Stomach (tissue), 9 donors: ENCODE results near the gene LIG1. TPM values are rescaled to one million over a fixed set of nuclear protein-coding genes. Genes with fewer than 3 reads are reported as not detected.

Experiments used
- DNase-seq, 2 donors: peaks; one replicate each; pipeline versions ENCODE4 v3.0.0 to v3.0.0-alpha.2; 2013 to 2019
- H3K27ac ChIP-seq, 5 donors: fragments of 200-600 bp in 4 of 5; sonication (generic) in 4 of 5; one replicate each; pipeline ENCODE4 v1.5.1; 2013 to 2019; ENCODE audit warnings: mild to moderate bottlenecking in 1 of 5, moderate library complexity in 1 of 5
- H3K27me3 ChIP-seq, 3 donors: fragments of 200-600 bp; sonication (generic); one replicate each; pipeline ENCODE4 v1.5.1; 2017 to 2019; ENCODE audit warnings: mixed run types in 1 of 3
- H3K36me3 ChIP-seq, 4 donors: fragments of 200-600 bp; sonication (generic); 1 replicate in 3 of 4; 2 replicates in 1 of 4; pipeline ENCODE4 v1.5.1; 2016 to 2019
- H3K4me1 ChIP-seq, 4 donors: fragments of 200-600 bp; sonication (generic); one replicate each; pipeline ENCODE4 v1.5.1; 2016 to 2019
- H3K4me3 ChIP-seq, 4 donors: fragments of 200-600 bp; sonication (generic) in 3 of 4; one replicate each; pipeline ENCODE4 v1.5.1; 2016 to 2019; ENCODE audit warnings: mild to moderate bottlenecking in 1 of 4
- H3K9me3 ChIP-seq, 4 donors: fragments of 200-600 bp; sonication (generic); one replicate each; pipeline ENCODE4 v1.5.1; 2016 to 2019
- EP300 ChIP-seq: sonication (generic); formaldehyde crosslinking; IDR thresholded peaks from one replicate; pipeline ENCODE4 v1.6.1; 2017; ENCODE audit warnings: antibody characterized with exemption
- POLR2A ChIP-seq, 4 donors: fragments of 450-650 bp; IDR thresholded peaks; one replicate each; pipeline ENCODE4 v1.6.1; 2016; ENCODE audit warnings: antibody characterized with exemption in 4 of 4, control low read depth in 2 of 4, mild to moderate bottlenecking in 1 of 4, moderate library complexity in 1 of 4
- POLR2AphosphoS5 ChIP-seq, 3 donors: sonication (generic); formaldehyde crosslinking; IDR thresholded peaks; one replicate each; pipeline ENCODE4 v1.6.1; 2016; ENCODE audit warnings: antibody characterized with exemption in 3 of 3
- WGBS, 5 donors: extraction: QIAGEN DNeasy Blood & Tissue Kit in 3 of 5; methylation state at CpG; one replicate each; pipeline versions ENCODE4 v1.1.5 to v1.1.7; 2013 to 2018; 5-methylcytosine and 5-hydroxymethylcytosine counted together
- intact Hi-C: fragments of 100-400 bp; cut with DNase I; formaldehyde crosslinking; loops from one replicate; pipeline ENCODE4 v1.15.1; 2023; ENCODE audit warnings: low total_unique reads
- polyA plus RNA-seq, 3 donors: library from polyadenylated mRNA; stranded (reverse); fragments of 200-250 nt; gene quantifications; one replicate each; pipeline ENCODE4 v1.2.3, GENCODE V29; 2013
- total RNA-seq, 5 donors: library from RNA; depleted of rRNA; stranded (reverse); fragments of >200 nt; gene quantifications; one replicate each; pipeline versions ENCODE4 v1.1.0 to v1.2.3, GENCODE V29; 2014 to 2016
- TF ChIP-seq, protein P1 (sequence below), 7 experiments: fragments of 450-650 bp in 4 of 7; fragments of 200-600 bp in 3 of 7; sonication (generic) in 3 of 7; IDR thresholded peaks; one replicate each; pipeline ENCODE4 v1.5.1; 2016 to 2019; ENCODE audit warnings: antibody characterized with exemption in 7 of 7, control low read depth in 2 of 7, mild to moderate bottlenecking in 1 of 7
- donor health status: healthy with polysubstance abuse.
- donor health status: Bipolar disorder and iron deficiency.
- donor health status: healthy.

Gene LIG1
- total and polyA plus RNA-seq, 8 donors = 15.9 to 48.2 (median 19.0) TPM

DNA sequence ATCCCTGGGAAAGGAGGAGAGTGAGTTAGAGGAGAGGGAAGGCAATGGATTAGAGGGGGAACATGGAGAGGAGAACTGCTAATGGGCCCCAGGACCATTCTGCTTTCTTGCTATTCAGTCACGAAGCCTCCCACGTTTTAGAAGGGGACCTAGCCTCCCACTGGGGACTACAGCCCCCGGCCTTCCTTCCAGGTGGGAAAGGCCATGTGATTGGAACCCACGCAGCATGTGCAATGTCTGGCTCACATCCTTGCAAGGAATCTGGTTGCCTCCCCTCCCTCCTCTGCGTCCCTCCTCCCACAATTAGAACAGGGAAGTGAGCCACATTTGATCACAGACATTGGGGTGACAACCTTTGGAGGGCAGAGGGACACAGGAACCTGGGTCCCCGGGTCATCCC, 37.0 kb downstream of the LIG1 start:
- Histone ChIP-seq H3K27me3 (no peaks in the 10 kb centered on the region), H3K36me3 (peaks cover 3 to 85% (median 64%) of the 10 kb centered on the region in 4 donors), H3K4me1 (no peaks in the 10 kb centered on the region), H3K4me3 (no peak overlapping the region), H3K27ac (no peak overlapping the region), H3K9me3 (no peaks in the 10 kb centered on the region)
- no peak for DNase-seq
- TF ChIP-seq POLR2AphosphoS5 (IDR thresholded peaks at IDR 0.05) (no peak), POLR2A (IDR thresholded peaks at IDR 0.05) (no peak), EP300 (no peak)
- TF ChIP-seq, protein P1, sequence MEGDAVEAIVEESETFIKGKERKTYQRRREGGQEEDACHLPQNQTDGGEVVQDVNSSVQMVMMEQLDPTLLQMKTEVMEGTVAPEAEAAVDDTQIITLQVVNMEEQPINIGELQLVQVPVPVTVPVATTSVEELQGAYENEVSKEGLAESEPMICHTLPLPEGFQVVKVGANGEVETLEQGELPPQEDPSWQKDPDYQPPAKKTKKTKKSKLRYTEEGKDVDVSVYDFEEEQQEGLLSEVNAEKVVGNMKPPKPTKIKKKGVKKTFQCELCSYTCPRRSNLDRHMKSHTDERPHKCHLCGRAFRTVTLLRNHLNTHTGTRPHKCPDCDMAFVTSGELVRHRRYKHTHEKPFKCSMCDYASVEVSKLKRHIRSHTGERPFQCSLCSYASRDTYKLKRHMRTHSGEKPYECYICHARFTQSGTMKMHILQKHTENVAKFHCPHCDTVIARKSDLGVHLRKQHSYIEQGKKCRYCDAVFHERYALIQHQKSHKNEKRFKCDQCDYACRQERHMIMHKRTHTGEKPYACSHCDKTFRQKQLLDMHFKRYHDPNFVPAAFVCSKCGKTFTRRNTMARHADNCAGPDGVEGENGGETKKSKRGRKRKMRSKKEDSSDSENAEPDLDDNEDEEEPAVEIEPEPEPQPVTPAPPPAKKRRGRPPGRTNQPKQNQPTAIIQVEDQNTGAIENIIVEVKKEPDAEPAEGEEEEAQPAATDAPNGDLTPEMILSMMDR (IDR thresholded peaks at IDR 0.05) = no peak
- intact Hi-C loops = no loop called here
- 80 to 96% (median 91%) methylated on average over 6 of the region's 6 CpGs for WGBS, 5 donors

DNA sequence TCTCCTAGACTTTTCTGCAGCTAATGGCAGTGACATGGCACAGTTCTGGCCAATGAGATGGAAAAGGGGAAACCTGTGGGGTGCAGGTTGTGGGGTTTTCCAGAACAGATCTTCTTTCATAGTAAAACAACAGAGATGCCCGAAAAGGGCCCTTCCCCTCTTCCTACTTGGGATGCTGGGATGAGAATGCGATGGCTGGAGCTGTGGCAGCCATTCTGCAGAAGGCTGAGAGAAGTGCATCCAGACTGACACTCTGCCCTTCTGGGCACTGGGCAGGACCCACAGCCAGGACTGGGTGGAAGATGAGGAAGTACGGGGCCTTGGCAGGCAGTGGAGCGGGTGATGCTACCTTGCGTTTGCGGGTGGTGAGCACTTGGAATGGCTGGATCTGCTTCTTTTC, 42.6 kb downstream of the LIG1 start:
- Histone ChIP-seq H3K4me3 (no peak overlapping the region), H3K9me3 (no peaks in the 10 kb centered on the region), H3K36me3 (peaks cover 15 to 86% (median 77%) of the 10 kb centered on the region in 4 donors), H3K27me3 (no peaks in the 10 kb centered on the region), H3K27ac (no peak overlapping the region), H3K4me1 (no peaks in the 10 kb centered on the region)
- DNase-seq = no peak
- intact Hi-C loops = no loop called here
- 96 to 98% (median 98%) methylated on average over 6 of the region's 6 CpGs for WGBS, 5 donors
- TF ChIP-seq, protein P1 (IDR thresholded peaks at IDR 0.05) = no peak
- TF ChIP-seq EP300 (no peak), POLR2AphosphoS5 (IDR thresholded peaks at IDR 0.05) (no peak), POLR2A (IDR thresholded peaks at IDR 0.05) (no peak)

DNA sequence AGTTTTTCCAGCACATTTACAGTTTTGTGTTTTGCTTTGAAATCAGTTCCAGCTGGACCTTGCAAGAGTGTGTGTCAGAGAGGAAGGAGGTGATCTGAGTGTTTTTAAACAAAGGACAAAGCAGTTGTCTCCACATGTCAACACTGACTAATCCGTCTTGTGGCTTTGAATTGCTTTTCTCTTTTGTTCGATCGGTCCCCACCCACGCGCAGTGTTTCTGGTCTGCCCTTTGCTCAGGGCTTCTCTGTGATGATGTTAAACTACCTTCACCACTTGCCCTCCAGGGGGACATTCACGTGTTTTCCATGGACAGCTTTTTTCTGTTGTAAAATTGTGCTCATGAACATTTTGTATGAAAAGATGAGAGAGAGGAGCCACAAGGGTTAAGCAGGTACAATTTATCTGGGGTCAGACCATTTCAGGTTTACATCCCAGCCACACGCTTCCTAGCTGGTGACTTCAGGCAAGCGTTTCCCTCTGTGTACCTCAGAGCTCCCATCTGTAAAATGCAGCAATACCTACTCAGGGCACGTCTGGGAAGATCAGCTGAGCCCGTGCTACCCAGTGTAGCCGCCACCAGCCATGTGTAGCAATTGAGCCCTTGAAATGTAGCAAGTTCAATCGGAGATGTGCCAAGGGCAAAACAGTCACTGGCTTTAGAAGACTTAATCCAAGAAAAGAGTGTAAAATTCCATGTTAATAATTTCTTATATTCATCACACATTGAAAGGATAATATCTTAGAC, 46.1 kb downstream of the LIG1 start:
- Histone ChIP-seq H3K4me1 (no peaks in the 10 kb centered on the region), H3K27me3 (no peaks in the 10 kb centered on the region), H3K36me3 (peaks cover 12 to 74% (median 61%) of the 10 kb centered on the region in 4 donors), H3K9me3 (peaks cover 0 to 4% (median 0%) of the 10 kb centered on the region in 4 donors), H3K4me3 (no peak overlapping the region), H3K27ac (no peak overlapping the region)
- DNase-seq = peak in 1 of 2 donors; percentile 59
- WGBS, 5 donors = 53 to 70% (median 64%) methylated on average over 12 of the region's 12 CpGs
- TF ChIP-seq POLR2AphosphoS5 (IDR thresholded peaks at IDR 0.05) (no peak), POLR2A (IDR thresholded peaks at IDR 0.05) (no peak), EP300 (no peak)
- intact Hi-C loops = no loop called here

DNA sequence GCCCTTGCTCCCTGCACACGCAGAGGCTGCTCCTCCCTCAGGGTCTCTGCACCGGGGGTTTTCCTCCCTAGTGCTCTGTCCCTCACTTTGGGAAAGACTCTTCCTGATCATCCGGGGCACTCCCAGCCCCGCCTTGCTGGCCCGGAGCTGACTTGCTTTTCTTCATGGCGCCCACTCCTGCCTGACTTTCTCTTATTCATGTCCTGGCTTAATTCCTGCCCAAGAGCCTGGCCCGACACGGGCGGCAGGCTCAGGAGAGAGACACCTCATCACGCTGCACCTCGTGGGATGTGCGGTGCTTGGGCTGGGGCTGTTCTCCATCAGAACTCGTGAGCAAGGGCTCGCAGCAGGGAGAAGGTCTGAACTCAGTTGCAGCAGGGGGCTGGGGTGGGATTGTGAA, 47.7 kb downstream of the LIG1 start:
- Histone ChIP-seq H3K36me3 (peaks cover 5 to 70% (median 56%) of the 10 kb centered on the region in 4 donors), H3K4me1 (no peaks in the 10 kb centered on the region), H3K27ac (no peak overlapping the region), H3K9me3 (peaks cover 0 to 4% (median 0%) of the 10 kb centered on the region in 4 donors), H3K27me3 (no peaks in the 10 kb centered on the region), H3K4me3 (no peak overlapping the region)
- intact Hi-C loops = no loop called here
- DNase-seq = no peak
- no peak for TF ChIP-seq POLR2AphosphoS5 (IDR thresholded peaks at IDR 0.05)
- TF ChIP-seq POLR2A (IDR thresholded peaks at IDR 0.05) = no peak
- TF ChIP-seq EP300 = no peak
- TF ChIP-seq, protein P1 (IDR thresholded peaks at IDR 0.05) = no peak
- 85 to 92% (median 88%) methylated on average over 11 to 14 of the region's 14 CpGs for WGBS, 5 donors

DNA sequence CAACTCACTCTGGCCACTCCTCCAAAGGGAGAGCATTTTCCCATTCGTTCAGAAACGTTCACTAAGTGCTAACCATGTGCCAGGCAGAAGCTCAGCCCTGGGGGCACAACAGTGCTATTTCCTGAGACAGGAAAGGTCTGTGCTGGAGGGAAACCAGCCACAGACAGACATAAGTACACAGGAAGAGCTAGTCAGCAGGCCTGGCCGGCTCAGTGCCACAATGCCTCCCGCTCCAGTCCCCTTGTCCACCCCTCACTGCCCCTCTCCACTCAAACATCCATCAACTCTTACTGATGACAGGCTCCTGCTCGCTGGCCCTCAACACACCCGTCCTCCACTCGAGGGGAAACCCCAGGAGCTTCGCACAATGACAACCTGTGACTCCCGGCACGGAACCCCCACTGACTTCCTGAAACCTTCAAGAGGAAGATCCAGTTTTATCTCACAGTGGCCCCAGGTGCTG, 48.2 kb downstream of the LIG1 start:
- no peak overlapping the region for H3K27ac ChIP-seq

More for the DNA sequence above, 48.2 kb downstream of the LIG1 start:
- no peak overlapping the region for H3K4me3 ChIP-seq
- intact Hi-C loops = no loop called here
- DNase-seq = peak in 1 of 2 donors; percentile 61
- WGBS, 5 donors = 70 to 87% (median 81%) methylated on average over 10 of the region's 10 CpGs
- peaks cover 0 to 4% (median 0%) of the 10 kb centered on the region in 4 donors for H3K9me3 ChIP-seq
- peaks cover under 1 to 70% (median 54%) of the 10 kb centered on the region in 4 donors for H3K36me3 ChIP-seq
- H3K27me3 ChIP-seq = no peaks in the 10 kb centered on the region
- TF ChIP-seq POLR2A (IDR thresholded peaks at IDR 0.05) (no peak), EP300 (no peak), POLR2AphosphoS5 (IDR thresholded peaks at IDR 0.05) (no peak)
- TF ChIP-seq, protein P1 (IDR thresholded peaks at IDR 0.05) = no peak
- H3K4me1 ChIP-seq = no peaks in the 10 kb centered on the region
